CD4-positive, CD25-positive, alpha-beta regulatory T cell (primary cell): ENCODE results near the gene PI4KB. TPM values are rescaled to one million over a fixed set of nuclear protein-coding genes. Genes with fewer than 3 reads are reported as not detected.

Source experiments
- ATAC-seq, 2 donors: fragments of 150-1000 bp; cut with Tn5 transposase; one replicate each; pipeline ENCODE4 v1.10.0; 2021; ENCODE audit warnings: low read depth in 2 of 2, moderate number of reproducible peaks in 2 of 2, moderate library complexity in 1 of 2
- DNase-seq, 3 donors: peaks; one replicate each; pipeline versions ENCODE4 v3.0.0 to v3.0.0-alpha.2; 2012 to 2022; ENCODE audit warnings: mixed read lengths in 1 of 3
- H3K27ac ChIP-seq: one replicate; pipeline ENCODE4 v1.7.0; 2013; ENCODE audit warnings: mild to moderate bottlenecking, low read length; ENCODE audit not compliant: insufficient read depth, poor library complexity, severe bottlenecking
- H3K27me3 ChIP-seq: one replicate; pipeline ENCODE4 v1.7.0; 2013; ENCODE audit warnings: low read length; ENCODE audit not compliant: control insufficient read depth, insufficient read depth
- H3K36me3 ChIP-seq: one replicate; pipeline ENCODE4 v1.7.0; 2013; ENCODE audit warnings: mild to moderate bottlenecking, low read length, moderate library complexity; ENCODE audit not compliant: control insufficient read depth, insufficient read depth
- H3K4me1 ChIP-seq: 2 replicates; pipeline ENCODE4 v1.7.0; 2013; ENCODE audit warnings: mild to moderate bottlenecking, low read length; ENCODE audit not compliant: insufficient read depth, control insufficient read depth, poor library complexity, severe bottlenecking
- H3K4me3 ChIP-seq: one replicate; pipeline ENCODE4 v1.7.0; 2013; ENCODE audit warnings: low read depth, mild to moderate bottlenecking, low read length, moderate library complexity
- H3K9me3 ChIP-seq, 2 experiments: 1 replicate in 1 of 2; 2 replicates in 1 of 2; pipeline ENCODE4 v1.7.0; 2013; ENCODE audit warnings: low read length in 2 of 2, mild to moderate bottlenecking in 1 of 2, moderate library complexity in 1 of 2; ENCODE audit not compliant: control insufficient read depth in 2 of 2
- H3K27ac Mint-ChIP-seq, 3 donors: one replicate each; pipeline ENCODE4 v1.8.0; 2020 to 2022; ENCODE audit warnings: mild to moderate bottlenecking in 3 of 3, mixed read lengths in 3 of 3, moderate library complexity in 2 of 3
- H3K27me3 Mint-ChIP-seq: one replicate; pipeline ENCODE4 v1.8.0; 2022; ENCODE audit warnings: mild to moderate bottlenecking, mixed read lengths
- H3K36me3 Mint-ChIP-seq: one replicate; pipeline ENCODE4 v1.8.0; 2020; ENCODE audit warnings: mixed read lengths
- H3K4me1 Mint-ChIP-seq, 4 donors: one replicate each; pipeline ENCODE4 v1.8.0; 2020 to 2022; ENCODE audit warnings: mixed read lengths in 4 of 4, mild to moderate bottlenecking in 1 of 4
- H3K4me3 Mint-ChIP-seq, 4 donors: one replicate each; pipeline ENCODE4 v1.8.0; 2020 to 2022; ENCODE audit warnings: mild to moderate bottlenecking in 4 of 4, mixed read lengths in 4 of 4, moderate library complexity in 3 of 4
- H3K9me3 Mint-ChIP-seq, 7 donors: one replicate each; pipeline ENCODE4 v1.8.0; 2020 to 2022; ENCODE audit warnings: mixed read lengths in 7 of 7, mild to moderate bottlenecking in 3 of 7, moderate library complexity in 2 of 7
- polyA plus RNA-seq, 4 donors: library from polyadenylated mRNA; unstranded; fragments of 300-500 nt; fragmentation: Illumina TruSeq; gene quantifications; one replicate each; pipeline ENCODE4 v1.2.3, GENCODE V29; 2021
- total RNA-seq: library from RNA; stranded (reverse); gene quantifications from one replicate; pipeline ENCODE4 v1.2.3, GENCODE V29; 2022

PI4KB gene
- total and polyA plus RNA-seq, 5 donors from 2014 or later: 48.4 to 73.5 (median 54.8) TPM

- H3K27me3 ChIP-seq: no peaks in the 10 kb centered on the region
- H3K27ac Mint-ChIP-seq: no peak overlapping the region
- H3K36me3 ChIP-seq: peaks cover 83% of the 10 kb centered on the region
- H3K9me3 Mint-ChIP-seq: no peaks in the 10 kb centered on the region
- no peak overlapping the region for H3K27ac ChIP-seq
- no peak overlapping the region for H3K4me3 ChIP-seq
- H3K4me1 Mint-ChIP-seq: peaks cover 0 to 22% (median 8%) of the 10 kb centered on the region in 4 donors
- no peaks in the 10 kb centered on the region for H3K27me3 Mint-ChIP-seq
- no peak for ATAC-seq
- no peaks in the 10 kb centered on the region for H3K4me1 ChIP-seq
- no peak for DNase-seq
- no peak overlapping the region for H3K4me3 Mint-ChIP-seq
- H3K9me3 ChIP-seq: no peaks in the 10 kb centered on the region
- peaks cover 32% of the 10 kb centered on the region for H3K36me3 Mint-ChIP-seq
Measured at GRCh38 chr1:151290709-151291303, 36.4 kb downstream of the PI4KB start.

GRCh38 chr1:151289991-151290708, 37.1 kb downstream of the PI4KB start:
- H3K27ac ChIP-seq: no peak overlapping the region
- Mint-ChIP-seq H3K27me3 (no peaks in the 10 kb centered on the region), H3K27ac (peak overlapping the region; percentile 43 to 51 (median 44)), H3K36me3 (peaks cover 33% of the 10 kb centered on the region), H3K4me3 (no peak overlapping the region), H3K9me3 (no peaks in the 10 kb centered on the region), H3K4me1 (peaks cover 0 to 25% (median 9%) of the 10 kb centered on the region in 4 donors)
- no peak for DNase-seq
- H3K4me3 ChIP-seq: no peak overlapping the region
- no peaks in the 10 kb centered on the region for H3K9me3 ChIP-seq
- peaks cover 77% of the 10 kb centered on the region for H3K36me3 ChIP-seq
- no peak for ATAC-seq
- H3K27me3 ChIP-seq: no peaks in the 10 kb centered on the region
- no peaks in the 10 kb centered on the region for H3K4me1 ChIP-seq

- Mint-ChIP-seq H3K4me3 (peak overlapping the region in 1 of 4 donors; percentile 66), H3K27ac (peak overlapping the region in 2 of 3 donors; percentile 47 to 62), H3K27me3 (no peaks in the 10 kb centered on the region), H3K9me3 (no peaks in the 10 kb centered on the region), H3K4me1 (peaks cover 0 to 31% (median 14%) of the 10 kb centered on the region in 4 donors), H3K36me3 (peaks cover 29% of the 10 kb centered on the region)
- H3K36me3 ChIP-seq: peaks cover 68% of the 10 kb centered on the region
- H3K4me3 ChIP-seq: no peak overlapping the region
- ATAC-seq (no peak), DNase-seq (no peak)
- no peaks in the 10 kb centered on the region for H3K27me3 ChIP-seq
- H3K4me1 ChIP-seq: peaks cover under 1% of the 10 kb centered on the region
- H3K27ac ChIP-seq: no peak overlapping the region
- no peaks in the 10 kb centered on the region for H3K9me3 ChIP-seq
Measured at GRCh38 chr1:151289080-151289935, 37.9 kb downstream of the PI4KB start.

GRCh38 chr1:151288502-151288901, 38.7 kb downstream of the PI4KB start:
- Histone ChIP-seq H3K27ac (no peak overlapping the region), H3K36me3 (peaks cover 60% of the 10 kb centered on the region), H3K9me3 (no peaks in the 10 kb centered on the region), H3K27me3 (no peaks in the 10 kb centered on the region), H3K4me3 (no peak overlapping the region), H3K4me1 (peaks cover 8% of the 10 kb centered on the region)
- Mint-ChIP-seq H3K4me3 (peak overlapping the region in 1 of 4 donors; percentile 66), H3K36me3 (peaks cover 25% of the 10 kb centered on the region), H3K27me3 (no peaks in the 10 kb centered on the region), H3K27ac (peak overlapping the region in 2 of 3 donors; percentile 62 to 66), H3K9me3 (no peaks in the 10 kb centered on the region), H3K4me1 (peaks cover 0 to 36% (median 22%) of the 10 kb centered on the region in 4 donors)
- DNase-seq: no peak
- no peak for ATAC-seq

GRCh38 chr1:151287767-151288500, 39.3 kb downstream of the PI4KB start:
- H3K36me3 ChIP-seq: peaks cover 54% of the 10 kb centered on the region
- ATAC-seq: no peak
- no peaks in the 10 kb centered on the region for H3K27me3 ChIP-seq
- peaks cover 14% of the 10 kb centered on the region for H3K4me1 ChIP-seq
- Mint-ChIP-seq H3K27me3 (no peaks in the 10 kb centered on the region), H3K4me1 (peaks cover 0 to 42% (median 24%) of the 10 kb centered on the region in 4 donors), H3K36me3 (peaks cover 22% of the 10 kb centered on the region), H3K27ac (no peak overlapping the region), H3K4me3 (no peak overlapping the region), H3K9me3 (no peaks in the 10 kb centered on the region)
- no peaks in the 10 kb centered on the region for H3K9me3 ChIP-seq
- H3K4me3 ChIP-seq: no peak overlapping the region
- no peak for DNase-seq
- H3K27ac ChIP-seq: no peak overlapping the region

GRCh38 chr1:151287341-151287699, 39.9 kb downstream of the PI4KB start:
- no peak overlapping the region for H3K27ac Mint-ChIP-seq

GRCh38 chr1:151286619-151287340, 40.4 kb downstream of the PI4KB start:
- H3K27me3 ChIP-seq: no peaks in the 10 kb centered on the region
- Mint-ChIP-seq H3K4me3 (peak overlapping the region in 3 of 4 donors; percentile 21 to 58 (median 50)), H3K27me3 (no peaks in the 10 kb centered on the region), H3K36me3 (peaks cover 18% of the 10 kb centered on the region), H3K4me1 (peaks cover 0 to 45% (median 24%) of the 10 kb centered on the region in 4 donors), H3K9me3 (no peaks in the 10 kb centered on the region), H3K27ac (no peak overlapping the region)
- no peak for ATAC-seq
- H3K27ac ChIP-seq: no peak overlapping the region
- peaks cover 17% of the 10 kb centered on the region for H3K4me1 ChIP-seq
- H3K36me3 ChIP-seq: peaks cover 44% of the 10 kb centered on the region
- no peak overlapping the region for H3K4me3 ChIP-seq
- no peak for DNase-seq
- H3K9me3 ChIP-seq: no peaks in the 10 kb centered on the region

More at GRCh38 chr1:151287341-151287699, 39.9 kb downstream of the PI4KB start:
- no peak overlapping the region for H3K27ac ChIP-seq
- peaks cover 48% of the 10 kb centered on the region for H3K36me3 ChIP-seq
- Mint-ChIP-seq H3K27me3 (no peaks in the 10 kb centered on the region), H3K9me3 (no peaks in the 10 kb centered on the region), H3K36me3 (peaks cover 18% of the 10 kb centered on the region), H3K4me1 (peaks cover 0 to 43% (median 22%) of the 10 kb centered on the region in 4 donors), H3K4me3 (peak overlapping the region in 1 of 4 donors; percentile 38)
- H3K9me3 ChIP-seq: no peaks in the 10 kb centered on the region
- DNase-seq (no peak), ATAC-seq (no peak)
- H3K4me3 ChIP-seq: no peak overlapping the region
- H3K4me1 ChIP-seq: peaks cover 17% of the 10 kb centered on the region
- no peaks in the 10 kb centered on the region for H3K27me3 ChIP-seq
